GM19463 (cell line): ENCODE results near the gene MYO5A.
"Not testable (repeated sequence)": the region's sequence is repeated elsewhere in the genome, so short reads cannot be mapped to it uniquely, and the experiment has no call there.

Experiments used
- ATAC-seq: cut with Tn5 transposase; IDR thresholded peaks from one replicate; pipeline ENCODE4 v1.9.1; 2021; ENCODE audit warnings: mild to moderate bottlenecking, moderate library complexity; ENCODE audit not compliant: unreplicated experiment

MYO5A gene

DNA sequence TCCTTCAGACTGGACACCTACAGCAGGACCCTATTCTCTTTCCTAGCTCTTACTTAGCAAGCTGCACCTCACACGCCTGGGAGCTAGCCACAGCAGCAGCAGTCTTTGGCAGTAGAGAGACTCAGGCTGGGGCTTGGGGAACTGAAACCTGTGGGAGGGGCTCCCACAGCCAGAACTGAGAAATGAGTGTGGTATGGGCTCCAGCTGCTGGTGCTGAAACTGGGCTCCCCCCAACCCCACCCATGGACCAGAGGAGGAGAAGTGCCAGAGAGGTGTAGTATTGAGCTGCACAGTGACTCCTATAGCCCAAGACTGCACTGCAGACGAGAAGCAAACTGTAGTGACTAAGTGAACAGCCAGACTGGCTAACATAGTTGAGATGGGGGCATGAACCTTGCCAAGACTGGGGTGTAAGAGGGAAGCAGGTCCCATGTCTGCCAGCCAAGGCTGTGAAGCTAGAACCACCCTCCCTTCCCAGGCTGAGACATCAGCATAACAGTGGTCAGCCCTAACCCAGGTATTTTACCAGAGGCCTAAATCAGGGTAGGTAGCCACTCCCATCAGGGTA is 62.5 kb downstream of the MYO5A start:
- peak; percentile 89 for ATAC-seq

DNA sequence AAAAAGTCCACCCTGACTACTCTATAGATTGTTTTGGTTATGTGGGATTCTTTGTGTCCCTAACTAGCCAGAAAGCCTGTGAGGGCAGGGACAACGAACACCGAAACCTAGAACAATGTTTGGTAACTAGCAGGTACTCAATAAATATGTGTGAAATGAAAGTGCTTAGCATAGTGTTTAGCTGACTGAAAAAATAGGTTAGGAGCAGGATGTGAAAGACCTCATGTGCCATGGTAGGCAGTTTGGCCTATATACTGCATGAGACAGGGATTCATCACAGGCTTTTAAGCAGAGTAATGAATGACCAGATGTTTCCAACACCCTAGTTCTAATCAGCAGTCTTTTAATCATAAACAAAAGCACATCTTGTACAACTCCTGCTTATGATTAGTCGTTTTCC is 64.2 kb downstream of the MYO5A start:
- peak; percentile 46 for ATAC-seq

DNA sequence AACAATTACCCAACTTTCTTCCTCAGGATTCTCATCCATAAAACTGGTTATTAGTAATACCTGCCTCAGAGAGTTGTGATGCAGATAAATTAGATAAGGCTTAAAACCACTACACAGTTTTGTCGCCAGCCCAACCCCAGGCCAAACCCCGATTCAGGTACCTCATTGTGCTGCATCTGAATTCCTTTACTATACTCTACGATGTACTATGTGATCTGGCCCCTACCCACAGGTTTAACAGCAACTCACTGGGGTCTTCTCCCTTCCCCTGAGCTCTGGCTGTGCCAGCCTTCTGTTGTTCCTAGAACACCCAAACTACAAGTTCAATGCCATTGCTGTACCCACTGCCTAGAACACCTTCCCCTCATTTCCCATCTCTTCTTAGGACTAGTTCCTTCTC is 64.6 kb downstream of the MYO5A start:
- ATAC-seq: peak; percentile 0

DNA sequence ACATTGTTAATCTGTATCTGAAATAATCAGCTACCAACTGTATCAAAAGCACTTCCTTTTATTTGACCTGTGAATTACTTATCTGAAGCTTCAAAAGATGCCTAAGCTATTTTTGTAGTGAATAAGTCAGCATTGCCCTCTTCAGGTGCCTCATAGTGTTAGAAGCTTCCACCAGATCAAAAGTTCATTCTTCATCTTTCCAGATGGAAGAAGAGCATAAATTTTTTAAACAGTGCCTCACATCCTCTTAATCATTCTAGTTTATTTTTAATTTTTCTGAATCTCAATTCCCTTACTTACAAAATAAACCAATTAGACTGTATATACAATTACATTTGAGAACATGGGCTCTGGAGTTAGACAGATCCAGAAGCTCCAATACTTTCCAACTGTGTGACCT is 65.0 kb downstream of the MYO5A start:
- no peak for ATAC-seq

DNA sequence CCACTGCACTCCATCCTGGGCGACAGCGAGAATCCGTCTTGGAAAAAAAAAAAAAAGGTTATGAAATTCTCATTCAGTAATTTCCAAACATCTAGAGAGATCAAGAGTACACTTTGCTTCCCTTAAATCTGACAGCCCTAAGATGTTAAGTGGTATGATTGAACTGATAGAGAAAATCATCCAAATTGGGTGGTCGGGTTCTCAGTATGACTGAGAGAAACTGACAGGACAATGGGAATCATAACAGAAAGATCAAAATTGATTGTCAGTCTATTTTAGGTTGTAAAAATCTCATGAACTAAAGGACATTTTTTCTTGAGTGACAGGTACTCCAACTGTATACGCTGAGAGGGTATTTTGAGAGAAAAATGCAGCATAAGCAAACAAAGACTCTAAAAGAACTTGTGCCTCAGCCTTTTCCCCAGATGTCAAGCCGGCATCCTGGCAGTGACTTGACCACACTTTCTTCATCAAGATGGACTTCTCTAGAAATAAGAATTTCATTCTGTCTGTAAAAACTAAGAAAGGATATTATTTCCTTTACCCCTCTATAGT is 65.8 kb downstream of the MYO5A start:
- no peak for ATAC-seq

DNA sequence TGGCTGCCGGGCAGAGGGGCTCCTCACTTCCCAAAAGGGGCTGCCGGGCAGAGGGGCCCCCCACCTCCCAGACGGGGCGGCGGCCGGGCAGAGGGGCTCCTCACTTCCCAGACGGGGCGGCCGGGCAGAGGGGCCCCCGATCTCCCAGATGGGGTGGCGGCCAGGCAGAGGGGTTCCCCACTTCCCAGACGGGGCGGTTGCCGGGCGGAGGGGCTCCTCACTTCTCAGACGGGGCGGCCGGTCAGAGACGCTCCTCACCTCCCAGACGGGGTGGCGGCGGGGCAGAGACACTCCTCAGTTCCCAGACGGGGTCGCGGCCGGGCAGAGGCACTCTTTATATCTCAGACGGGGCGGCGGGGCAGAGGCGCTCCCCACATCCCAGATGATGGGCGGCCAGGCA is 69.0 kb downstream of the MYO5A start:
- not testable (repeated sequence) for ATAC-seq

DNA sequence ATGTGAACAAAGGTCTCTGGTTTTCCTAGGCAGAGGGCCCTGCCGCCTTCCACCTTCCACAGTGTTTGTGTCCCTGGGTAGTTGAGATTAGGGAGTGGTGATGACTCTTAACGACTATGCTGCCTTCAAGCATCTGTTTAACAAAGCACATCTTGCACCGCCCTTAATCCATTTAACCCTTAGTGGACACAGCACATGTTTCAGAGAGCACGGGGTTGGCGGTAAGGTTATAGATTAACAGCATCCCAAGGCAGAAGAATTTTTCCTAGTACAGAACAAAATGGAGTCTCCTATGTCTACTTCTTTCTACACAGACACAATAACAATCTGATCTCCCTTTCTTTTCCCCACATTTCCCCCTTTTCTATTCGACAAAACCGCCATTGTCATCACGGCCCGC is 69.4 kb downstream of the MYO5A start:
- not testable (repeated sequence) for ATAC-seq

DNA sequence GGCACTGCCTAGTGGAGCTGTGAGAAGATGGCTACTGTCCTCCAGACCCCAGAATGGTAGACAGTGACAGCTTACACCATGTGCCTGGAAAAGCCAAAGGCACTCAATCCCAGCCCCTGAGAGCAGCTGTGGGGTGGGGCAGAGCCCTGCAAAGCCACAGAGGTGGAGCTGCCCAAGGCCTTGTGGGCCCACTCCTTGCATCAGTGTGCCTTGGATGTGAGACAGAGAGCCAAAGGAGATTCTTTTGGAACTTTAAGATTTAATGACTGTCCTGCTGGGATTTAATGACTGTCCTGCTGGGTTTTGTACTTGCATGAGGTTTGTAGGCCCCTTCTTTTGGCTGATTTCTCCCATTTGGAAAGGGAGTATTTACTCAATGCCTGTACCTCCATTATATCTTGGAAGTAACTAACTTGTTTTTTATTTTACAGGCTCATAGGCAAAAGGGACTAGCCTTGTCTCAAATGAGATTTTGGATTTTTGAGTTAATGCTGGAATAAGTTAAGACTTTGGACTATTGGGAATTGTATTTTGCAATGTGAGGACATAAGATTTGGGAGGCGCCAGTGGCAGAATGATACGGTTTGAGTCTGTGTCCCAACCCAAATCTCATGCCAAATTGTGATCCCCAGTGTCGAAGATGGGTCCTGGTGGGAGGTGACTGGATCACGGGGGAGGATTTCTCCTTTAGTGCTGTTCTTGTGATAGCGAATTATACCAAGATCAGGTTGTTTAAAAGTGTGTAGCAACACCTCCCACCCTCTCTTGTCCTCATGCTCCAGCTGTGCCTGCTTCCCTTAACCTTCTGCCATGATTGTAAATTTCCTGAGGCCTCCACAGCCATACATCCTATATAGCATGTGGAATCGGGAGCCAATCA is 80.4 kb downstream of the MYO5A start:
- no peak for ATAC-seq

DNA sequence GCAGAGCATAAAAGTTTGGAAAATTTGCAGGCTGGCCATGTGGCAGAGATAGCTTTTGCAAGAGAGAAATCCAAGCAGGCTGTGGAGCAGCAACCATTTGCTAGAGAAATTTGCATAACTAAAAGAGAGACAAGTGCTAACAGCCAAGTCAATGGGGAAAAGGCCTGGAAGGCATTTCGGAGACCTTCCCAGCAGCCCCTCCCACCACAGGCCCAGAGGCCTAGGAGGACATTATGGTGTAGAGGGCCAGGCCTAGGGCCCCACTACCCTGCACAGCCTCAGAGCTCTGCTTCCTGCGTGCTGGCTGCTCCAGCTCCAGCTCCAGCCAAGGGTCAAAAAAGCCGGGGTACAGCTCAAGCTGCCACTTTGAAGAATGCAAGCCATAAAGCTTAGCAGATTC is 82.7 kb downstream of the MYO5A start:
- no peak for ATAC-seq

DNA sequence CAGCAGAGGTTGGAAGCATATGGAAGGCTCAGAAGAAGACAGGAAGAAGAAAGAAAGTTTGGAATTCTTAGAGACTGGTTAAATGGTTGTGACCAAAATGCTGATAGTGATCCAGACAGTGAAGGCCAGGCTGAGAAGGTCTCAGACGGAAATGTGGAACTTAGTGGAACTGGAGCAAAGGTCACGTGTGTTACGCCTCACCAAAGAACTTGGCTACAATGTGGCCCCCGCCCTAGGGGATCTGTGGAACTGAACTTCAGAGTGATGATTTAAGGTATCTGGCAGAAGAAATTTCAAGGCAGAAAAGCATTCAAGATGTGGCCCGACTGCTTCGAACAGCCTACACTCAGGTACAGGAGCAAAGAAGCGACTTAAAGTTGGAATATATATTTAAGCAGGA is 83.1 kb downstream of the MYO5A start:
- no peak for ATAC-seq

DNA sequence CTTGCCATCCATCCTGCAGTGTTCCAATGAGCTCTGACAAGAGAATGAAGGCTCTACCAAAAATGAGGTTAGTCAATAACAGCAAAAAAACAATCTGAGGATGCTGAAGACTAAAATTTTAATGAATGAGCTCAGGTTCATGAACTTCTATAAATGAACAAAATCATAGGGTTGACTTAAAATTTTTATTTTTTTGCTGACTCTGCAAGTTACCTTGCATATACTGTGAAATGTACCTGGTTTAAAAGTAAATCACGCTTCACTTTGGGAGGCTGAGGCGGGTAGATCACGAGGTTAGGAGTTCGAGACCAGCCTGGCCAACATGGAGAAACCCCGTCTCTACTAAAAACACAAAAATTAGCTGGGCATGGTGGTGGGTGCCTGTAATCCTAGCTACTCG is 85.5 kb downstream of the MYO5A start:
- not testable (repeated sequence) for ATAC-seq

DNA sequence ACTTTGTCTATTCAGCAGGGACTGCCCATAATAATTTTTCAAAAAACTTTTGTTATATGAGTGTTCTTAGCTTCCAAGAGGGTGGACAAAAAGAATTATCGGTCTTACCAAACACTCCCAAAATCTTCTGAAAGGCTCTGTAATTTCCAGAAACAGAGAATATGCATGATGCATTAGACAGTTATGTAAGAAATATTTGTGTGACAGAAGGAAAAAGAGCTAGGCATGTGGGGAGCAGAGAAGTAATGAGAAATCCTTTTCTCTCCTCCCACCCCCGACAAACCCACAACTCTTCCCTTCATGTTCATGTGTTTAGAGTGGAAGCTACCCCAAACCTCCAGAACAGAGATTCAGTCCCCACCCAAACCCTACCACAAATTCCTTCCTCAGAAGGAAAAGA is 86.8 kb downstream of the MYO5A start:
- no peak for ATAC-seq

DNA sequence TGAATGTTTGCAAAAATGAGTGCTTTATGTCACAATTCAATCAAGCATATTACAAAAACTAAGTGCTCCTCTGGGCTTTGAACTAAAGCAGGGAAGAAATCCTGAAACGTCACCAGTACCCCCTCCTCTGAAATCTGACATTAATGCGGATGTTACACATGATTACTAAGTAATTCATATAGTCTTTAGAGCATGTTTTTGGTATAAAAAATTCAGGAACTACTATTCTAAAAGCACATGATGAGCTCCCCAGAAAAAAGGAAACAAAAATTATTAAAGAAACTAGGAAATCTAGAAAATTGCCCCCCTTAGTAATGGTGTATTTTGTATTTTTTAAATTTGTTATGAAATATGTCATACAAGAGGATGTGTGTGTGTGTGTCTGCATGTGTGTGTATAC is 87.7 kb downstream of the MYO5A start:
- ATAC-seq: no peak

DNA sequence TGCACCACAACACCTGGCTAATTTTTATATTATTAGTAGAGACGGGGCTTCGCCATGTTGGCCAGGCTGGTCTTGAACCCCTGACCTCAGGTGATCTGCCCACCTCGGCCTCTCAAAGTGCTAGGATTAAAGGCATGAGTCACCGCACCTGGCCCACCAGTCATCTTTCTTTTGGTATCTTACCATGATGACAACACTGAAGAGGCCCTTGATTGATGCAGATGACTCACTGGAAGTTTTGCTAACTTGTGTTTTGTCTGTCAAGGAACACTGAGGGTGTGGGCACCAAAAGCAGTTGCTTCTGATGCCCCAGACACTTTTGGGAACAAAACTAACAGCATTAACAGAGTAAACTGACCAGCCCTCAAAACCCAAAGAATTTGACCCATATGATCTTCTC is 88.3 kb downstream of the MYO5A start:
- ATAC-seq: no peak

DNA sequence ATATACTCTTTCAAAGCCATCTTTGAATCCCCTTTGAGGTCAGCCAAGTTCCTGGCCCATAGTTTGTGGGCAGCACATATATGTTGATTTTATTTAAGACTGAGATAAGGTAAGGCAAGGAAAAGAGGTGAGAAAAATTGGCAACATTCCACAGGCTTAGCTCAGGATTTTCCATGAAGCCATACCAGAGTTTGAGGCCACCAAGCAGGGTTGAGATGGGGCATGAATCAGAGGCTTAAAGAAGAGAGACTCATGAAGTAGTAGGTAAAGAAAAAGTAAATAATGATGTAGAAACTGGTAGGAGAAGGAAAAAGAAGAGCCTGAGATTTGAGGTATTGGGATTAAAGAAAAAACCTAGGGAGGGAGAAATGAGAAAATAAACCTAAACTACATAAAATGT is 89.2 kb downstream of the MYO5A start:
- no peak for ATAC-seq

DNA sequence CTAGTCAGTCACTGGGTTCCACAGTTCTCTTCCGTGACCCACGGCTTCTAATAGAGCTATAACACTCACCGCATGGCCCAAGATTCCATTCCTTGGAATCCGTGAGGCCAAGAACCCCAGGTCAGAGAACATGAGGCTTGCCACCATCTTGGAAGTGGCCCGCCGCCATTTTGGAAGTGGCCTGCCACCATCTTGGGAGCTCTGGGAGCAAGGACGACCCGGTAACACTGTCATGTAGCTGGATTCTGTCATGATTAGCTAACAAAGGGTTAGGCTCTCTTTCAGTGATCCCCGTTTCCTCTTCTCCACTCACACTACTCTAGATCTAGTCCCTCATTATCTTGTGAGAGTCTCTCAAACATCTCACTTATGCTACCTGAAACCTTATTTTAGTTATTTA is 89.6 kb downstream of the MYO5A start:
- not testable (repeated sequence) for ATAC-seq

DNA sequence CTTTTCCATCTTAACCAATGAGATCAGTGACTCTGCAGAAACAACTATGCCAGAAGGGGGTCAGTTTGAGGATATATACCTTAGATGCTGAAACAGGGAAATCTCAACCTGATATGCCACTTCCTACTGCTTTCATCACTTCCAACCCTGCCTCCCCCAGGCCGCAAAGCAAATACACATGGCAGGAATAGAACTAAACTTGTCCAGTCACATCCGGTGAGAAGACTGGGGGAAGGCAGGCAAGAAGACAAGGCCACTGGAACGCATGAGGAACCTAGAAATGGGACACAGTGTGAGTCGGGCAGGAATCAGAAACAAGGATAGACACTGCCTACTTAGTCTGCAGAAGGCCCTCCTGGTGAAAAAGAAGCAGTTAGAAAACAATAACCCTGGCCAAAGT is 90.6 kb downstream of the MYO5A start:
- peak; percentile 53 for ATAC-seq

DNA sequence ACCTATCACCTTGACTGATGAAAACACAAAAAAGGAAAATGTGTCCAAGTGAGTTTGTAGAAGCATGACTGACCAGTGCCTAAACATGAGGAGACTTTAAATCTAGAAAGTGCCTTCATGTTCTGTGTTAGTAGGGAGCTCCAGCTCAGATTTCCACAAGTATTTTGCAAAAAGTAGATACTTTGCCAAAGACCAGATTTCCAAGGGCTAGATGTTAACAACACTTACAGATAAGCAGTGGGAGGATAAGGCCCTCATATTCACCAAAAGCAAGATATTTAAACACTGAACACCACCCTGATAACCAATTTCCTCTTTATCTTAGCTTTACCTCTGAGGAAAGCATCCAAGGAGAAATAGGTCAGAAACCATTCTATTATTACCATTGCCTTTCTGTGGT is 91.0 kb downstream of the MYO5A start:
- no peak for ATAC-seq

DNA sequence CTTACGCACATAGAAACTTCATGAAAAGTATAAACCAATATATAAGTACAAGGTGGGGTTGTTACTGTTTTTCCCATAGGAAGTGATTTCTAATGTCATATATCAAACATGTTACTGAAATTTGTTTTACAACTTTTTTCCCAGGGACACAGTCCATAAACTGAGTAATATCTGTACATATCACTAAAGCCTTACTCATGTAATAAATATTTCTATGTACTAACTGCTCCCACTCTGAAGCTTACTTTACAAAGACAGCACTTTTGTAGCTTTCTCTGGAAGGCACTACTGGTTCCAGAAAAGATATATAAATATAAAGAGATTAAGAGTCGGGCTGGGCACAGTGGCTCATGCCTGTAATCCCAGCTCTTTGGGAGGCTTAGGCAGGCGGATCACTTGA is 91.7 kb downstream of the MYO5A start:
- no peak for ATAC-seq

DNA sequence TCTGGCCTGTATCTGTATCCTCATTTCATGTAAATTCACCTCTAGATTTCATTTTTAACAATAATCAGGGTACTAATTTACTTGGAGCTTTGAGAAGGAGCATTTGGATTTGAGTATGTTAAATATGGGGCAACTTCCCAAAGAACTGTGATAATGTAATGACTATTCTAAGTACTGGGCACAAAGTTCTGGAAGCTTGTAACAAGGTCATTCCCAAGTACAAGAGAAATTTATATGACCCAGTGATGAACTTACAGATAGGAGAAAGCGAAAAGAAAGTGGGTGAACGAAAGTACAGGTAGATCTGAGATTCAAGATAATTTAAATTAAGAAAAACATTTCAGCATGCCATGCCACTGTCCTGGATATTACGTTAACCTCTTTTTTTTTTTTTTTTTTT is 93.8 kb downstream of the MYO5A start:
- no peak for ATAC-seq

DNA sequence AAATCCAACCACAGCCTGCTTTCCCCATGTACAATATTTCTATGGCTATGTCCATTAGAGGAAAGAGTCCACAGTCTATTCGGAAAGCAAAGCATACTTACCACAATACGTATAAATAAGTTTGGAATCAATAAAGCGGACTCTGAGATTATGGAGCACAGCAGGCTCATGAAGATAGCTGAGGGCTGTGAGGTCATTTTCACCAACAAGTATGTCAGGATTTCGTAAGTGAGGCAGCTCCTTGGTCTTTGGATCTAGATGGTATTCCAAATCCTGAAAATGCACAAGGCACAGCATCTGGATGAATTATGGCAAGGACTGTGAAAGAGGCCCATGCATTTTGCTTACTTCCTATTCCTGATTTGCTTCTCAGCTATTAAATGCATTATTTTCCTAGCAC is 100.4 kb downstream of the MYO5A start:
- ATAC-seq: no peak

DNA sequence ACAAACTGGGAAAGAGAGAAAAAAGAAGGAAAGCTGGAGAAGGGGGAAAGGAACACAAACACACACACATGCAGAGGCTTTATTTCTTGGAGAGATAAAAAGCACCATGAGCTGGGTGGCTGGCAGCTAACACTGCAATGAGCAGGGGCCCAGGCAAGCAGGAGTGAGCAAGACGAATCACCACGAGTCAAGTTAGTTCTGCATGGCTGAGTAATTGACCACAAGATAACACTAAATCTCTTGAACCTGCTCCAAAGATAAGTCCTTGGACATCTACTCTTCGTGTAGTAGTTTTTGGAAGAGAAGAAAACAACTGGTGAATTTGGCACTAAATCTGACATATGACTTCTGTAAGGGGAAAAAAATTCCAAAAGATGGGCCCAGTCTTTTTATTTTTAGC is 100.9 kb downstream of the MYO5A start:
- no peak for ATAC-seq
